HEK293 (cell line): ENCODE data around the gene ZNF184.

ENCODE experiments used
- FEZF1 ChIP-seq: fragments of 450-650 bp; formaldehyde crosslinking; IDR thresholded peaks from 2 replicates; pipeline ENCODE4 v1.5.1; 2016; ENCODE audit warnings: missing biosample characterization, missing genetic modification characterization
- IKZF3 ChIP-seq: fragments of 450-650 bp; IDR thresholded peaks from 2 replicates; pipeline ENCODE4 v1.5.0; 2018; ENCODE audit warnings: missing biosample characterization, mild to moderate bottlenecking, missing genetic modification characterization, moderate library complexity
- PRDM6 ChIP-seq: fragments of 450-650 bp; formaldehyde crosslinking; IDR thresholded peaks from 2 replicates; pipeline ENCODE4 v1.5.1; 2017; ENCODE audit warnings: missing biosample characterization, missing genetic modification characterization
- SP2 ChIP-seq: fragments of 450-650 bp; formaldehyde crosslinking; IDR thresholded peaks from 2 replicates; pipeline ENCODE4 v1.5.1; 2016; ENCODE audit warnings: missing biosample characterization, missing genetic modification characterization
- SP7 ChIP-seq: fragments of 450-650 bp; formaldehyde crosslinking; IDR thresholded peaks from 2 replicates; pipeline ENCODE4 v1.5.1; 2016; ENCODE audit warnings: missing biosample characterization, missing genetic modification characterization
- TCF7L2 ChIP-seq: IDR thresholded peaks from 2 replicates; pipeline ENCODE4 v1.6.1; 2011; ENCODE audit warnings: low read depth, mild to moderate bottlenecking, inconsistent platforms, low read length, moderate library complexity, borderline replicate concordance
- ZBTB48 ChIP-seq: fragments of 450-650 bp; formaldehyde crosslinking; IDR thresholded peaks from 2 replicates; pipeline ENCODE4 v1.5.1; 2016; ENCODE audit warnings: missing biosample characterization, missing genetic modification characterization
- ZFP41 ChIP-seq: fragments of 450-650 bp; formaldehyde crosslinking; IDR thresholded peaks from 2 replicates; pipeline ENCODE4 v1.5.1; 2016; ENCODE audit warnings: missing biosample characterization, missing genetic modification characterization, borderline replicate concordance
- ZNF132 ChIP-seq: fragments of 450-650 bp; formaldehyde crosslinking; IDR thresholded peaks from 2 replicates; pipeline ENCODE4 v1.5.1; 2017; ENCODE audit warnings: missing biosample characterization, missing genetic modification characterization, borderline replicate concordance
- ZNF133 ChIP-seq: fragments of 450-650 bp; formaldehyde crosslinking; IDR thresholded peaks from 2 replicates; pipeline ENCODE4 v1.5.1; 2016; ENCODE audit warnings: missing biosample characterization, missing genetic modification characterization
- ZNF140 ChIP-seq: fragments of 450-650 bp; formaldehyde crosslinking; IDR thresholded peaks from 2 replicates; pipeline ENCODE4 v1.5.1; 2016; ENCODE audit warnings: missing biosample characterization, missing genetic modification characterization
- ZNF157 ChIP-seq: fragments of 450-650 bp; formaldehyde crosslinking; IDR thresholded peaks from 2 replicates; pipeline ENCODE4 v1.5.1; 2016; ENCODE audit warnings: missing biosample characterization, missing genetic modification characterization
- ZNF19 ChIP-seq: fragments of 450-650 bp; formaldehyde crosslinking; IDR thresholded peaks from 2 replicates; pipeline ENCODE4; 2016; ENCODE audit warnings: missing biosample characterization, missing genetic modification characterization, low read depth
- ZNF214 ChIP-seq: fragments of 450-650 bp; formaldehyde crosslinking; IDR thresholded peaks from 2 replicates; pipeline ENCODE4 v1.5.1; 2017; ENCODE audit warnings: missing biosample characterization, mild to moderate bottlenecking, missing genetic modification characterization, borderline replicate concordance
- ZNF23 ChIP-seq: fragments of 450-650 bp; formaldehyde crosslinking; IDR thresholded peaks from 2 replicates; pipeline ENCODE4 v1.5.1; 2016; ENCODE audit warnings: missing biosample characterization, missing genetic modification characterization, borderline replicate concordance
- ZNF335 ChIP-seq: fragments of 450-650 bp; formaldehyde crosslinking; conservative IDR thresholded peaks from 2 replicates; pipeline ENCODE4 v1.5.1; 2016; ENCODE audit warnings: missing biosample characterization, missing genetic modification characterization
- ZNF449 ChIP-seq: fragments of 450-650 bp; formaldehyde crosslinking; IDR thresholded peaks from 2 replicates; pipeline ENCODE4 v1.5.1; 2017; ENCODE audit warnings: missing biosample characterization, mild to moderate bottlenecking, missing genetic modification characterization, moderate library complexity
- ZNF501 ChIP-seq: fragments of 450-650 bp; formaldehyde crosslinking; IDR thresholded peaks from 2 replicates; pipeline ENCODE4 v1.5.1; 2016; ENCODE audit warnings: missing biosample characterization, missing genetic modification characterization
- ZNF518A ChIP-seq: fragments of 450-650 bp; formaldehyde crosslinking; conservative IDR thresholded peaks from 2 replicates; pipeline ENCODE4 v1.5.1; 2016; ENCODE audit warnings: low read depth, missing biosample characterization, missing genetic modification characterization
- ZNF555 ChIP-seq: fragments of 450-650 bp; formaldehyde crosslinking; conservative IDR thresholded peaks from 2 replicates; pipeline ENCODE4 v1.5.1; 2017; ENCODE audit warnings: missing biosample characterization, mild to moderate bottlenecking, missing genetic modification characterization, inconsistent platforms
- ZNF561 ChIP-seq: fragments of 450-650 bp; IDR thresholded peaks from 2 replicates; pipeline ENCODE4 v1.5.1; 2018; ENCODE audit warnings: missing biosample characterization, missing genetic modification characterization, borderline replicate concordance
- ZNF610 ChIP-seq: fragments of 450-650 bp; formaldehyde crosslinking; IDR thresholded peaks from 2 replicates; pipeline ENCODE4 v1.5.1; 2016; ENCODE audit warnings: missing biosample characterization, missing genetic modification characterization, borderline replicate concordance
- ZNF629 ChIP-seq: fragments of 450-650 bp; formaldehyde crosslinking; IDR thresholded peaks from 2 replicates; pipeline ENCODE4 v1.5.1; 2017; ENCODE audit warnings: missing biosample characterization, missing genetic modification characterization
- ZNF645 ChIP-seq: fragments of 450-650 bp; formaldehyde crosslinking; IDR thresholded peaks from 2 replicates; pipeline ENCODE4; 2016; ENCODE audit warnings: missing biosample characterization, missing genetic modification characterization
- ZNF654 ChIP-seq: fragments of 450-650 bp; formaldehyde crosslinking; IDR thresholded peaks from 2 replicates; pipeline ENCODE4 v1.5.1; 2016; ENCODE audit warnings: low read depth, missing biosample characterization, missing genetic modification characterization
- ZNF768 ChIP-seq: fragments of 450-650 bp; formaldehyde crosslinking; IDR thresholded peaks from 2 replicates; pipeline ENCODE4 v1.5.1; 2018; ENCODE audit warnings: missing biosample characterization, mild to moderate bottlenecking, missing genetic modification characterization
- ZSCAN30 ChIP-seq: fragments of 450-650 bp; IDR thresholded peaks from 2 replicates; pipeline ENCODE4 v1.5.1; 2018; ENCODE audit warnings: missing biosample characterization, mild to moderate bottlenecking, missing genetic modification characterization, moderate library complexity
- ZXDB ChIP-seq: fragments of 450-650 bp; formaldehyde crosslinking; IDR thresholded peaks from 2 replicates; pipeline ENCODE4 v1.5.1; 2016; ENCODE audit warnings: missing biosample characterization, missing genetic modification characterization

Gene ZNF184

GRCh38 chr6:27502508-27503435, 29.9 kb upstream of the ZNF184 start (continued):
- no peak for TF ChIP-seq ZNF19 (tag by site-specific recombination)
- TF ChIP-seq ZNF140 (tag by site-specific recombination): no peak
- 0 out of 2 replicates have a peak, but pooled peaks have one; percentile 41 for TF ChIP-seq ZNF518A (tag by site-specific recombination)
- no peak; the same call in 1 of the 2 replicates for TF ChIP-seq ZNF501 (tag by site-specific recombination)
- TF ChIP-seq TCF7L2: 0 out of 2 replicates have a peak, but pooled peaks have one; percentile 2
- TF ChIP-seq SP7 (tag by site-specific recombination): peak; percentile 88
- no peak for TF ChIP-seq ZNF768 (tag by site-specific recombination)
- TF ChIP-seq ZNF335: peak; percentile 77
- TF ChIP-seq ZNF132 (tag by site-specific recombination): no peak
- TF ChIP-seq ZSCAN30 (tag by site-specific recombination): peak; percentile 78
- TF ChIP-seq IKZF3 (tag by site-specific recombination): no peak
- TF ChIP-seq ZNF654: 0 out of 2 replicates have a peak, but pooled peaks have one; percentile 4
- 0 out of 2 replicates have a peak, but pooled peaks have one; percentile 27 for TF ChIP-seq ZNF610
- TF ChIP-seq ZNF561 (tag by site-specific recombination): peak; percentile 91
- TF ChIP-seq ZNF645: no peak
- peak; percentile 84 for TF ChIP-seq ZNF629 (tag by site-specific recombination)
- peak; percentile 44; the same call in 1 of the 2 replicates for TF ChIP-seq PRDM6
- peak; percentile 79 for TF ChIP-seq ZXDB (tag by site-specific recombination)
- no peak for TF ChIP-seq ZNF214 (tag by site-specific recombination)
- TF ChIP-seq ZNF133 (tag by site-specific recombination): no peak
- no peak; the same call in 1 of the 2 replicates for TF ChIP-seq SP2 (tag by site-specific recombination)
- no peak for TF ChIP-seq ZNF555 (tag by site-specific recombination)
- TF ChIP-seq ZNF157 (tag by site-specific recombination): no peak
- no peak for TF ChIP-seq ZFP41 (tag by site-specific recombination)
- TF ChIP-seq ZNF449: peak; percentile 21; the same call in 1 of the 2 replicates
- TF ChIP-seq FEZF1: no peak
- no peak for TF ChIP-seq ZNF23 (tag by site-specific recombination)
- TF ChIP-seq ZBTB48: 0 out of 2 replicates have a peak, but pooled peaks have one; percentile 33
